GM11168 (cell line): ENCODE measurements around the gene EML2.
"Not testable (repeated sequence)": the region's sequence is repeated elsewhere in the genome, so short reads cannot be mapped to it uniquely, and the experiment has no call there.

Source experiments
- in situ Hi-C: fragments of 300-500 bp; cut with MboI; formaldehyde crosslinking; loops from one replicate; pipeline ENCODE4 v1.12.0; 2022; ENCODE audit warnings: low sequenced_read_pairs; ENCODE audit not compliant: unreplicated experiment

Gene EML2

GRCh38 chr19:45621976-45622503 lies 17.2 kb downstream of the EML2 start:
- in situ Hi-C loops = no loop called here

DNA sequence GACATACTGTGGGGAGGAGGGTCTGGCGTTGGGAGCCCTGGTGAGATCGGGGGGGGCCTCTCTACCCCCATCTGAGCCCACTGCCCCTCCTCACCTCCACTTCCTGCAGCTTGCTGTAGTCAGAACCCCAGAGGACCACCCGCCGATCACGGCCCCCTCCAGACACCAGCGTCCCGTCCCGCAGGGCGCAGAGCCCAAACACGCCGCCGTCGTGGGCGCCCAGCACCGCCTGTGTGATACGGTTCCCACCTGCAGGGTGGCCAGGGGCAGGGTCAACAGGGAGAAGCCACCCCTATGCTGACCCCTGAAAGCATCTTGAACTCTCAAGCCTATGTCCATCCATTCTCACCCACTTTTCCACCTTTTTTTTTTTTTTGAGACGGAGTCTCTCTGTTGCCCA lies 17.8 kb downstream of the EML2 start:
- in situ Hi-C loops = no loop called here

GRCh38 chr19:45616704-45617017 lies 22.5 kb downstream of the EML2 start:
- in situ Hi-C loops = no loop called here

DNA sequence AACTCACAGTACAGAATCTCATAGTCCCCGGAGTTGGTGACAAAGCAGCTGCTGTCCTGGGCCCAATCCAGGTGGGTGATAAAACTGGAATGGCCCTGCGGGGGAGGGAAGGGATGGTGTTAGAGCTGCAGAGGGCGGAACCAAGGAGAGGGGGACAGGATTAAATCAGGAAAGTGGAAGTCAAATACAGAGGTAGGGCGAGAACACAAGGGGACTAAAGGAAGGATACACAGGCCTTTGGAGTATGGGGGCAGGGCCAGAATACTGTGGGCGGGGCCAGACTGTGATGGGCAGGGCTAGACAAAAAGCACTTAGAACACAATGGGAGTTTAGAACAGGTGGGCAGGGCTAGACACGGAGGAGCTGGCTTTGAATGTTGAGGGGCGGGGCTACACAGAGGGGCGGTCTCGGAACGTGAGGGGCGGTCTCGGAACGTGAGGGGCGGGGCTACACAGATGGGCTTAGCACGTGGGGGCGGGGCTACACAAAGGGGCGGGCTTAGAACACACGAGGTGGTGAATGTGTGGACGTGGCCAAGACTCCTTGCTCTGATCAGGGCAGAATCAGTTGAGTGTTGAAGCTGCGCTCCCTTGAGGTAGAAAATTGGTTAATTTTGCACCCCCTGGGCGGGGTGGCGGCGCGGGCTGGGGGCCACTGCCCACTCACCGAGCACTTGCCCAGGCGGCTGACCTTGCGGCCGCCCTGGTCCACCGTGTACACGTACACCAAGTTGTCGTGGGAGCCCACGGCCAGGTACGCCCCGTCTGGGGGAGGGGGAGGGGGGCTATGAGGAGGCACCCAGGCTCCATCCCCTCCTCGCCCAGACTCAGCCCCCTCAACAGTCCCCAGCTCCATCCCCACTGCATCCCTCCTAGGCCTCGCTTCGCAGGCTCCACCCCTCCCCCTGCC lies 23.1 kb downstream of the EML2 start:
- in situ Hi-C loops = no loop called here

GRCh38 chr19:45615056-45615455 lies 24.1 kb downstream of the EML2 start:
- in situ Hi-C loops = not testable (repeated sequence)

- in situ Hi-C loops = no loop called here
Measured at GRCh38 chr19:45613926-45614725, 25.1 kb downstream of the EML2 start.

DNA sequence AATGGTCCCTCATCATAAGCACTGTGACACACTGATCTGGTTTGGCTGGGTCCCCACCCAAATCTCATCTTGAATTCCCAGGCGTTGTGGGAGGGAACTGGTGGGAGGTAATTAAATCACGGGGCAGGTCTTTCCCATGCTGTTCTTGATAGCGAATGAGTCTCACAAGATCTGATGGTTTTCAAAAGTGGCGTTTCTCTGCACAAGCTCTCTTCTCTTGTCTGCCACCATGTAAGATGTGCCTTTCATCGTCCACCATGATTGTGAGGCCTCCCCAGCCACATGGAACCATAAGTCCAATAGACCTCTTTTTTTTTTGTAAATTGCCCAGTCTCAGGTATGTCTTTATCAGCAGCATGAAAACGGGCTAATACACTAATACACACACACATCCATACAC lies 30.2 kb downstream of the EML2 start:
- in situ Hi-C loops = no loop called here

- in situ Hi-C loops = no loop called here
Measured at GRCh38 chr19:45607071-45608029, 31.8 kb downstream of the EML2 start.

- in situ Hi-C loops = no loop called here
Measured at GRCh38 chr19:45601524-45602374, 37.4 kb downstream of the EML2 start, which contains the start of gene GPR4. TSS of gene GPR4 (minus strand) at chr19:45602212. CDS start at chr19:45591866, 10,346 bp downstream.

DNA sequence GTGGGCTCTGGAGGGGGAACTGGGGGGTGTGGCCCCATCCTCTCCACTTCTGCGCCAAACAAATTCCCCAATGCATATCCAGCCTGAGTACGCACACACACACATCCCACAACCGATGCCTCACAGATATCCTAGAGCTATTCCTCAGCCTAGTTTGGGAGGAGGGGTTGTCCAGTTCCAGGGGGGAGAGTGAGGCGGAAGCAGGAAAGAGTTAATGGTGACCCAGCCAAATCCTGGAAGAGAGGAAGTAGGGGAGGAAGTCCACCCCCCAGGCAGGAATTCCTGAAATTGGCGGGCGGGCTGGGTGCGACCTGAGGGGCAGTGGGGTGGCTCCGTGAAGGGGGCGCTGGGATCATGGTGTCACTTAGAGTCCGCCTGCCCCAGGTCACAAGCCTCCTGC lies 38.1 kb downstream of the EML2 start:
- in situ Hi-C loops = no loop called here

- in situ Hi-C loops = no loop called here
Measured at GRCh38 chr19:45600340-45600885, 38.8 kb downstream of the EML2 start.

- in situ Hi-C loops = no loop called here
Measured at GRCh38 chr19:45599286-45599685, 39.9 kb downstream of the EML2 start.

DNA sequence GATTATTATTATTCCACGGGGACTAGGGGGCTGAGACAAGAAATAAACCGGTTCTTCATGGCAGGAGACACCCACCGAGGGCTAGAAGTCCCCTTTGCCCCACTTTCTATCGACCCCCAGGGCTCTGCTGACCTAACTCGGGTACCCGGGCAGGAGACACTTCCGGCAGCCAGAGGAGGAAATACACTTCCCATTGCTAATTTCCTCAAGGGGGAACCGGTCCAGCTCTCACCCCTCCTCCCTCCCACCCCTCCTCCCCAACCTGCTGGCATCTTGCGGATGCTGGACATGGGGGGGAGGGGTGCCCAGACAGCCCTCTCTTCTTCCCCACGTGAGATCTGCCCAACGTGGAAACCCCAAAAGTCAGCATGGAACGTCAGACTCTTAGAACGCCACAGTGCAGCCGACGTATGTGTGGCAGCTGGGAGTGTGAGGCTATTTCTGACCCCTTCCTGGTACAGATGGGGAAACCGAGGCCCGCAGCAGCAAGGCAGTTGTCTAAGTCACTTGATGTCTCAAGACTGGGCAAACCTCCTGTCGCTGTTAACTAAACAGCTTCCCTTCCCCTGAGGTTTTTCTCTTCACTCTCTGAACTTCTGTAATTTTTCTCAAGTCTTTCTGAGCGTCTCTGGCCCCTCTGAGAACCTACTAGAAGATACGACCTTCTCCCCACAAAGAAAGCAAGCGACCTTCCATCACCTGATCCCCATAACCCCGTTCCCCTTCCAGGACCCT lies 40.8 kb downstream of the EML2 start:
- in situ Hi-C loops = no loop called here

DNA sequence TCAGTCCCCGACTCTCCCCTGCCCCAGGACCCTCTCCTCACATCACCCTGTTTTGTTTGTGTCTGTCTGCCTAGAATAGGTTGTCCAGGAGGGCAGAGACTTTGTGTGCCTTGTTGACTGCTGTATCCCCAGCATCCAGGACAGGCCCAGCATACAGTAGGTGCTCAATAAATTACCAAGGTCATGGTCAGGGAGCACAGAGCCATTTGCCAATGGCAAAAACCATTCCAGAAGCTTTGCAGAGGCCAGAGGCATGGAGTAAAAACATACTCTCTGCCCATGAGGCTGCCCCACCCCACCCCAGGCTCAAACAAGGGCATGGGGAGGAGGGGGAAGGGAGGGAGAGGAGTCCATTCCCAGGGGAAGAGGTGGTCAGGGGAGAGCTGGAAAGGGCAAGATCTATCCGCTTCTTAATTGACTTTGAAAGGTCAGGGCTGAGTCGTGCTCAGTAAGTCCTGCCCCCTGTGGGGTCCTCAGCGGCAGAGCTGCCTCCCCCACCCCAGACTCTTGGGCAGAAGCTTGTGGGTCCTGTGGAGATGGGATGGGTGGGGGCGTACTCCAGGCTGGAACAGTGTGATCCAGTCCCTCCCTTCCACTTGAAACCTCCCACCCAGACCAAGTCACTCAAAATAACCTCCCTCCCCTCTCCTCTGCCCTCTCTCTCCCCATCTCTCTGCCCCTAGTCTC lies 41.6 kb downstream of the EML2 start:
- in situ Hi-C loops = no loop called here

- in situ Hi-C loops = no loop called here
Measured at GRCh38 chr19:45595814-45596213, 43.4 kb downstream of the EML2 start.

GRCh38 chr19:45593520-45593919 lies 45.7 kb downstream of the EML2 start:
- in situ Hi-C loops = no loop called here

GRCh38 chr19:45592366-45592765 lies 46.8 kb downstream of the EML2 start:
- in situ Hi-C loops = no loop called here

DNA sequence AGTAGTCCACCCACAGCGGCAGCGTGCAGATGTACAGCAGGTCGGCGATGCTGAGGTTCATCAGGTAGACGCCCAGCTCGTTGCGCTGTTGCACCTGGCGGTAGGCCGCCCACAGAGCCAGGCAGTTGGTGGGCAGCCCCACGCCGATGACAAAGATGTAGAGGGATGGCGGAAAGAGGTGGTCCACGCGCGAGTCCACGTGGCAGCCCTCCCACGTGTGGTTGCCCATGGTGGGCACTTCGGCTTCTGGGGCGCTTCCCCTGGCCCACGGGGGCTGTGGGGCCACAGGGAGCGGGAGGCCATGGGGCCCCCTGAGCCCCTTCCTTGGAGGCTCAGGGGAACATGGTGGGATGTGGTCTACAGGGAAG lies 47.6 kb downstream of the EML2 start:
- in situ Hi-C loops = no loop called here
